HepG2 (cell line): ENCODE measurements around the gene REEP3. TPM values are rescaled to one million over a fixed set of nuclear protein-coding genes. Genes with fewer than 3 reads are reported as not detected.

Source experiments
- ATAC-seq: fragments of 200-7000 bp; cut with Tn5 transposase; 3 replicates; pipeline ENCODE4 v1.9.1; 2020; ENCODE audit warnings: mild to moderate bottlenecking, moderate library complexity
- BruUV-seq: library from RNA; stranded (reverse); fragments of 400-500 nt; replicated peaks from 2 replicates; lab custom pipeline; 2021; lab: Mats Ljungman, UMichigan
- CTCF ChIA-PET: fragments of 300-600 bp; formaldehyde crosslinking; extraction: SDS; loops from one replicate; lab custom pipeline; 2021; ENCODE audit warnings: low total read pairs, inconsistent platforms, low intra/inter-chr PET ratio; lab: Yijun Ruan, JAX
- POLR2A ChIA-PET: fragments of 350-600 bp; sonication (Branson Sonifier 250); formaldehyde crosslinking; loops from one replicate; lab custom pipeline; 2020; ENCODE audit warnings: antibody characterized with exemption, inconsistent platforms; lab: Yijun Ruan, JAX
- DNase-seq: peaks from one replicate; pipeline ENCODE4 v3.0.0-alpha.2; 2015; ENCODE audit warnings: low spot score
- FAIRE-seq: peaks from 3 replicates; lab custom pipeline; 2011; peaks lifted over from hg19 to GRCh38; lab: Jason Lieb, UNC
- H2AFZ ChIP-seq: one replicate; pipeline ENCODE4 v1.6.1; 2011; ENCODE audit warnings: low read length, inconsistent platforms
- H3K27ac ChIP-seq: fragments of 300-600 bp; 3 replicates; pipeline ENCODE4 v1.8.0; 2011; ENCODE audit warnings: mixed run types, mild to moderate bottlenecking, mixed read lengths, low read length, inconsistent platforms; ENCODE audit not compliant: insufficient read depth; ENCODE audit errors: extremely low read length
- H3K27me3 ChIP-seq, 2 experiments: fragments of 200-600 bp in 1 of 2; 2 replicates in 1 of 2; 3 replicates in 1 of 2; pipeline versions ENCODE4 v1.6.0 to v1.8.0; 2011; ENCODE audit warnings: low read length in 2 of 2, mild to moderate bottlenecking in 2 of 2, moderate library complexity in 2 of 2, inconsistent platforms in 1 of 2; ENCODE audit not compliant: insufficient read depth in 2 of 2, control insufficient read depth in 1 of 2
- H3K36me3 ChIP-seq, 2 experiments: fragments of 200-600 bp in 1 of 2; replicated peaks in 1 of 2; 2 replicates in 1 of 2; 3 replicates in 1 of 2; pipeline versions ENCODE4 v1.5.1 to v1.8.0; 2011; ENCODE audit warnings: low read length in 2 of 2, inconsistent platforms in 1 of 2; ENCODE audit not compliant: insufficient read depth in 2 of 2, control insufficient read depth in 1 of 2
- H3K4me1 ChIP-seq: 2 replicates; pipeline ENCODE4 v1.5.1; 2012; ENCODE audit warnings: low read length, inconsistent platforms; ENCODE audit not compliant: insufficient read depth
- H3K4me2 ChIP-seq: 2 replicates; pipeline ENCODE4 v1.6.0; 2011; ENCODE audit warnings: low read depth, low read length, inconsistent platforms
- H3K4me3 ChIP-seq, 3 experiments: fragments of 200-600 bp in 1 of 3; sonication (generic), shearing (Covaris generic) in 1 of 3; replicated peaks in 1 of 3; 2 replicates each; pipeline ENCODE4 v1.5.1; 2011 to 2016; ENCODE audit warnings: low read length in 3 of 3, inconsistent platforms in 2 of 3, low read depth in 2 of 3, mild to moderate bottlenecking in 2 of 3, control low read depth in 1 of 3, mixed read lengths in 1 of 3; ENCODE audit not compliant: insufficient read depth in 1 of 3
- H3K79me2 ChIP-seq: one replicate; pipeline ENCODE4 v1.6.1; 2011; ENCODE audit warnings: low read length, inconsistent platforms; ENCODE audit not compliant: insufficient read depth
- H3K9ac ChIP-seq: 2 replicates; pipeline ENCODE4 v1.6.0; 2011; ENCODE audit warnings: mild to moderate bottlenecking, low read depth, low read length, inconsistent platforms; ENCODE audit not compliant: insufficient read depth
- H3K9me3 ChIP-seq: 2 replicates; pipeline ENCODE4 v1.5.1; 2012; ENCODE audit warnings: mild to moderate bottlenecking, low read length
- H4K20me1 ChIP-seq: 2 replicates; pipeline ENCODE4 v1.6.0; 2011; ENCODE audit warnings: inconsistent platforms, mild to moderate bottlenecking, low read length, moderate library complexity; ENCODE audit not compliant: insufficient read depth
- CEBPB ChIP-seq: IDR thresholded peaks from 2 replicates; pipeline ENCODE4 v1.6.1; 2011; ENCODE audit warnings: low read depth, low read length, improper control_type of control experiment, borderline replicate concordance
- HNRNPK ChIP-seq: fragments of 200-400 bp; formaldehyde crosslinking; IDR thresholded peaks from 2 replicates; pipeline ENCODE4 v1.6.1; 2018; ENCODE audit warnings: low read length, low read depth, moderate library complexity, mild to moderate bottlenecking; ENCODE audit not compliant: poor library complexity, severe bottlenecking
- MXD4 ChIP-seq: IDR thresholded peaks from 2 replicates; pipeline ENCODE4 v1.6.1; 2016; ENCODE audit warnings: mild to moderate bottlenecking, missing biosample characterization, missing genetic modification reagents
- POLR2AphosphoS5 ChIP-seq: IDR thresholded peaks from 2 replicates; pipeline ENCODE4 v1.6.1; 2012; ENCODE audit warnings: low read depth, low read length
- RCOR2 ChIP-seq: IDR thresholded peaks from 2 replicates; pipeline ENCODE4 v1.6.1; 2016; ENCODE audit warnings: missing biosample characterization, missing genetic modification reagents
- SCMH1 ChIP-seq: sonication (generic); formaldehyde crosslinking; IDR thresholded peaks from 2 replicates; pipeline ENCODE4 v1.9.0; 2021; ENCODE audit warnings: missing genetic modification reagents, mild to moderate bottlenecking, borderline replicate concordance
- SNAPC2 ChIP-seq: sonication (generic); formaldehyde crosslinking; IDR thresholded peaks from 2 replicates; pipeline ENCODE4 v1.8.1; 2022; ENCODE audit warnings: mild to moderate bottlenecking, missing genetic modification reagents
- SRSF4 ChIP-seq: fragments of 200-400 bp; formaldehyde crosslinking; IDR thresholded peaks from one replicate; pipeline ENCODE4 v1.6.1; 2018; ENCODE audit warnings: mild to moderate bottlenecking, low read depth, low read length, moderate library complexity; ENCODE audit not compliant: poor library complexity, severe bottlenecking
- WGBS: methylation state at CpG from one replicate; pipeline ENCODE4 v1.1.6; 2017; ENCODE audit warnings: low lambda C conversion rate; 5-methylcytosine and 5-hydroxymethylcytosine counted together
- in situ Hi-C: cut with HindIII; loops from 2 replicates; pipeline ENCODE4 v1.10.0; 2017; ENCODE audit warnings: low pct_unique_long_range_greater_than_20kb; ENCODE audit not compliant: extremely low pct_ligation_motif_present
- intact Hi-C: fragments of 100-400 bp; cut with micrococcal nuclease; formaldehyde crosslinking; loops from one replicate; pipeline ENCODE4 v1.10.0; 2022; ENCODE audit not compliant: unreplicated experiment
- polyA plus RNA-seq, 8 experiments: library from polyadenylated mRNA; depleted of rRNA in 3 of 8; stranded (reverse) in 7 of 8; unstranded in 1 of 8; fragments of >200 nt; fragmentation: Illumina TruSeq in 4 of 8; extraction: Trizol in 4 of 8; gene quantifications; 2 replicates each; pipeline versions ENCODE4 v1.2.1 to v1.2.3, GENCODE V29; 2011 to 2016; ENCODE audit warnings: low read depth in 4 of 8, missing spikeins in 1 of 8, mixed read lengths in 1 of 8; ENCODE audit not compliant: insufficient read depth in 1 of 8
- total RNA-seq, 5 experiments: library from RNA; depleted of rRNA; stranded (reverse); fragments of >200 nt; fragmentation: Illumina TruSeq; extraction: Trizol; gene quantifications; 2 replicates each; pipeline ENCODE4 v1.2.3, GENCODE V29; 2016; ENCODE audit warnings: low read depth in 1 of 5
- TF ChIP-seq, protein P1 (sequence below): sonication (generic); formaldehyde crosslinking; IDR thresholded peaks from 2 replicates; pipeline ENCODE4 v1.5.1; 2020; ENCODE audit warnings: missing genetic modification reagents, mild to moderate bottlenecking, borderline replicate concordance
- TF ChIP-seq, protein P2 (sequence below): sonication (generic); formaldehyde crosslinking; IDR thresholded peaks from 2 replicates; pipeline ENCODE4 v1.4.0; 2020; ENCODE audit warnings: missing genetic modification reagents
- TF ChIP-seq, protein P3 (sequence below): sonication (generic); formaldehyde crosslinking; IDR thresholded peaks from 2 replicates; pipeline ENCODE4 v1.4.0; 2020; ENCODE audit warnings: low read depth, mild to moderate bottlenecking, missing genetic modification reagents

The REEP3 gene
- total and polyA plus RNA-seq, 2 of the 13 experiments (the other 11 are each of a cell fraction or from before 2014, with no cell fraction given): 7.1 to 31.4 TPM

DNA sequence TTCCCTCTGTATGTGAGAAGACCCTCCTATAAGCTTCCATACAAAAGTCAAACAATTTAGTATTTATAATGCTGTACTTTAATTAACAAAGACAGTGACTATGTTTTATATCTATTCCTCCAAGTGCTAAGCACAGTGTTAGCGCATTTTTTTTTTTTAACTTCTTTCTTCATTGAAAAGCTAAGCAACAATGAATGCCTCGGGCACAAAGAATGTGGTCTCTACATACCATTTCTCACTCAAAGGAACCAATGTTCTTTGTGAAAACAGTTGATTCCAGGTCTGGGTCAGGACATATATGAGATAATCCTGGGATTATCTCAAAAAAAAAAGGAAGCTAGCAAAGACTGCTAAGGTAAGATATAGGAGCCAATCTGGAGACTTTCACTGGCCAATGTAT lies 26.2 kb upstream of the REEP3 start (continued):
- TF ChIP-seq SCMH1 (CRISPR knock-in tag) (no peak), SRSF4 (no peak)

DNA sequence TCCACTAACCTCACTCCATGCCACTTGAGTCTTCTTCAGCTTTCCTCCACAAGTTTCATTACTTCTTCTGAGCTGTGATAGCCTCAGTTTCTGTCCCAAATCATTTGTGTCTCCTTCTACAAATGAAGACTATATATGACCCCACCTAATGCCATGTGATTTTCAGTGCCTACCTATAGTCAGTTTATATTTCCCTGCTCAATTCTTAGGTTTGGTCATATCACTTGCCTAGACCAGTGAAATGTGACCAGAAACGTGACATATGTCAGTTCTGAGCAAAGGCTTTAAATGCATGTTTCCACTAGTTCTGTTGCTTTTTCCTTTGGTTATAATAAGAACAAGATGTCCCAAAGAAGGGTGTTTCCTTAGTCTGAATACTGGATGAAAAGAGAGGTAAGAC lies 24.6 kb upstream of the REEP3 start:
- BruUV-seq: no TSS peak
- no peaks in the 10 kb centered on the region for H3K9me3 ChIP-seq
- H3K4me2 ChIP-seq: no peak overlapping the region
- no peaks in the 10 kb centered on the region; the same call in 1 of the 2 replicates for H4K20me1 ChIP-seq
- WGBS: 96% methylated on average over 1 of the region's 1 CpG
- CTCF ChIA-PET: no interaction called here
- H3K9ac ChIP-seq: no peak overlapping the region
- peaks cover 49% of the 10 kb centered on the region for H3K4me1 ChIP-seq
- DNase-seq (no peak), ATAC-seq (no peak), FAIRE-seq (peak; percentile 8)
- H3K27ac ChIP-seq: no peak overlapping the region
- H3K27me3 ChIP-seq: no peaks in the 10 kb centered on the region
- H3K79me2 ChIP-seq: peaks cover 80% of the 10 kb centered on the region
- intact Hi-C loops: no loop called here
- no peak overlapping the region for H3K4me3 ChIP-seq
- TF ChIP-seq, protein P1, sequence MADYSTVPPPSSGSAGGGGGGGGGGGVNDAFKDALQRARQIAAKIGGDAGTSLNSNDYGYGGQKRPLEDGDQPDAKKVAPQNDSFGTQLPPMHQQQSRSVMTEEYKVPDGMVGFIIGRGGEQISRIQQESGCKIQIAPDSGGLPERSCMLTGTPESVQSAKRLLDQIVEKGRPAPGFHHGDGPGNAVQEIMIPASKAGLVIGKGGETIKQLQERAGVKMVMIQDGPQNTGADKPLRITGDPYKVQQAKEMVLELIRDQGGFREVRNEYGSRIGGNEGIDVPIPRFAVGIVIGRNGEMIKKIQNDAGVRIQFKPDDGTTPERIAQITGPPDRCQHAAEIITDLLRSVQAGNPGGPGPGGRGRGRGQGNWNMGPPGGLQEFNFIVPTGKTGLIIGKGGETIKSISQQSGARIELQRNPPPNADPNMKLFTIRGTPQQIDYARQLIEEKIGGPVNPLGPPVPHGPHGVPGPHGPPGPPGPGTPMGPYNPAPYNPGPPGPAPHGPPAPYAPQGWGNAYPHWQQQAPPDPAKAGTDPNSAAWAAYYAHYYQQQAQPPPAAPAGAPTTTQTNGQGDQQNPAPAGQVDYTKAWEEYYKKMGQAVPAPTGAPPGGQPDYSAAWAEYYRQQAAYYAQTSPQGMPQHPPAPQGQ (CRISPR knock-in tag): no peak
- H3K36me3 ChIP-seq: peaks cover 0 to 5% of the 10 kb centered on the region in 2 experiments; a peak in 1 of 5 replicates
- H2AFZ ChIP-seq: no peak overlapping the region
- in situ Hi-C loops: no loop called here
- POLR2A ChIA-PET: no interaction called here

DNA sequence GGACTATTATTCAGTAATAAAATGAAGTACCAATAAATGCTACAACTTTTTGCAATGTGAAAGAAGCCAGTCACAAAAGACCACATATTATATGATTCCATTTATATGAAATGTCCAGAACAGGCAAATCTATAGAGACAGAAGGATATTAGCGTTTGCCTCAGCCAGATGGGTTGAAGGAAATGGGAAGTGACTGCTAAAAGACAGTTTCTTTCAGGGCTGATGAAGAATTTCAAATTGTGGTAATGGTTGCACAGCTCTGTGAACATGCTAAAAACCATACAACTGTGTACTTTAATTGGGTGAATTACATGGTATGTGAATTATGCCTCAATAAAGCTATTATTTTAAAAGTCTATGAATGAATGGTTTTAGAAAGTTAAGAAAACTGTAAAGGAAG lies 23.9 kb upstream of the REEP3 start:
- Histone ChIP-seq H3K4me2 (no peak overlapping the region), H3K4me1 (peaks cover 42% of the 10 kb centered on the region), H2AFZ (no peak overlapping the region), H3K27me3 (no peaks in the 10 kb centered on the region), H3K9ac (no peak overlapping the region), H3K79me2 (peaks cover 81% of the 10 kb centered on the region), H3K9me3 (no peaks in the 10 kb centered on the region), H3K4me3 (no peak overlapping the region), H3K27ac (no peak overlapping the region), H4K20me1 (no peaks in the 10 kb centered on the region; the same call in 1 of the 2 replicates), H3K36me3 (peaks cover 0 to 5% of the 10 kb centered on the region in 2 experiments; a peak in 1 of 5 replicates)
- ATAC-seq: no peak
- whole genome bisulfite sequencing: 96% methylated on average over 1 of the region's 1 CpG
- ChIA-PET POLR2A (no interaction called here), CTCF (no interaction called here)
- DNase-seq: no peak
- intact Hi-C loops: no loop called here
- no peak for FAIRE-seq
- in situ Hi-C loops: no loop called here
- no TSS peak for BruUV-seq
- TF ChIP-seq RCOR2 (CRISPR knock-in tag) (no peak), HNRNPK (no peak), MXD4 (CRISPR knock-in tag) (no peak), SNAPC2 (no peak), CEBPB (no peak), POLR2AphosphoS5 (no peak)
- TF ChIP-seq, protein P2, sequence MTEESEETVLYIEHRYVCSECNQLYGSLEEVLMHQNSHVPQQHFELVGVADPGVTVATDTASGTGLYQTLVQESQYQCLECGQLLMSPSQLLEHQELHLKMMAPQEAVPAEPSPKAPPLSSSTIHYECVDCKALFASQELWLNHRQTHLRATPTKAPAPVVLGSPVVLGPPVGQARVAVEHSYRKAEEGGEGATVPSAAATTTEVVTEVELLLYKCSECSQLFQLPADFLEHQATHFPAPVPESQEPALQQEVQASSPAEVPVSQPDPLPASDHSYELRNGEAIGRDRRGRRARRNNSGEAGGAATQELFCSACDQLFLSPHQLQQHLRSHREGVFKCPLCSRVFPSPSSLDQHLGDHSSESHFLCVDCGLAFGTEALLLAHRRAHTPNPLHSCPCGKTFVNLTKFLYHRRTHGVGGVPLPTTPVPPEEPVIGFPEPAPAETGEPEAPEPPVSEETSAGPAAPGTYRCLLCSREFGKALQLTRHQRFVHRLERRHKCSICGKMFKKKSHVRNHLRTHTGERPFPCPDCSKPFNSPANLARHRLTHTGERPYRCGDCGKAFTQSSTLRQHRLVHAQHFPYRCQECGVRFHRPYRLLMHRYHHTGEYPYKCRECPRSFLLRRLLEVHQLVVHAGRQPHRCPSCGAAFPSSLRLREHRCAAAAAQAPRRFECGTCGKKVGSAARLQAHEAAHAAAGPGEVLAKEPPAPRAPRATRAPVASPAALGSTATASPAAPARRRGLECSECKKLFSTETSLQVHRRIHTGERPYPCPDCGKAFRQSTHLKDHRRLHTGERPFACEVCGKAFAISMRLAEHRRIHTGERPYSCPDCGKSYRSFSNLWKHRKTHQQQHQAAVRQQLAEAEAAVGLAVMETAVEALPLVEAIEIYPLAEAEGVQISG (CRISPR knock-in tag): no peak
- TF ChIP-seq, protein P3, sequence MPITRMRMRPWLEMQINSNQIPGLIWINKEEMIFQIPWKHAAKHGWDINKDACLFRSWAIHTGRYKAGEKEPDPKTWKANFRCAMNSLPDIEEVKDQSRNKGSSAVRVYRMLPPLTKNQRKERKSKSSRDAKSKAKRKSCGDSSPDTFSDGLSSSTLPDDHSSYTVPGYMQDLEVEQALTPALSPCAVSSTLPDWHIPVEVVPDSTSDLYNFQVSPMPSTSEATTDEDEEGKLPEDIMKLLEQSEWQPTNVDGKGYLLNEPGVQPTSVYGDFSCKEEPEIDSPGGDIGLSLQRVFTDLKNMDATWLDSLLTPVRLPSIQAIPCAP (CRISPR knock-in tag): no peak
